ENCODE results near the gene NOS1AP.
"Not testable (repeated sequence)": the region's sequence is repeated elsewhere in the genome, so short reads cannot be mapped to it uniquely, and the experiment has no call there.

The NOS1AP gene

GRCh38 chr1:162060314-162060713 lies 9.2 kb upstream of the NOS1AP start:
- no peak for DNase-seq

GRCh38 chr1:162062542-162063015 lies 6.9 kb upstream of the NOS1AP start:
- DNase-seq, result no peak

DNA sequence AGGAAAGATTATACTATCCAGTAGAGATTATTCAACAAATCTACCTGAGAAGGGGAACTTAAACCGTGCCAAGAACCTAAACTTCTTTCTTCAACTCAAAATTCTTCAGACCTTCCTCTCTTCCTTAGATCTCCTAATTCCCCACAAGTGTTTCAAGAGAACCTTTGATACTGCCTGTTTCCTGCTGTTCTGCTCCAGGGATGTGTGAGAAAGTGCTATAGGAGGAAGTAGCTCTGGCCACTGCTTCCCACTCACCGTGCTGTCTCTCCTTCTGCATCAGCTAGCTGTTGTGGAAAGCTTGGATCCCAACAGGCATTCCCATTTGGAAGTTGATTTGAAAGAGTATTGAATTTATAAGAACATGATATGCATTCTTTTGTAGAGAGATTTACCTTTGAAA lies 4.5 kb upstream of the NOS1AP start:
- DNase-seq, result no peak

DNA sequence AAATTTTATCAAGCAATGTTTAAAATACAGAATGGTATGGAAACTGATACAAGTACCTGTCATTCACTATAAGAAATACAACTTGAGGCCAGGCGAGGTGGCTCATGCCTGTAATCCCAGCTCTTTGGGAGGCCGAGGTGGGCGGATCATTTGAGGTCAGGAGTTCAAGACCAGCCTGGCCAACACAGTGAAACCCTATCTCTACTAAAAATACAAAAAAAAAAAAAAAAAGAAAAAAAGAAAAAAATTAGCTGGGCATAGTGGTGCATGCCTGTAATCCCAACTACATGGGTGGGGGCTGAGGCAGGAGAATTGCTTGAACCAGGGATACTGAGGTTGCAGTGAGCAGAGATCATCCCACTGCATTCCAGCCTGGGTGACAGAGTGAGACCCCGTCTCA lies 2.7 kb upstream of the NOS1AP start:
- DNase-seq, result not testable (repeated sequence)

- no peak for DNase-seq
These were observed 2.0 kb upstream of the NOS1AP start for GRCh38 chr1:162067466-162067865.

DNA sequence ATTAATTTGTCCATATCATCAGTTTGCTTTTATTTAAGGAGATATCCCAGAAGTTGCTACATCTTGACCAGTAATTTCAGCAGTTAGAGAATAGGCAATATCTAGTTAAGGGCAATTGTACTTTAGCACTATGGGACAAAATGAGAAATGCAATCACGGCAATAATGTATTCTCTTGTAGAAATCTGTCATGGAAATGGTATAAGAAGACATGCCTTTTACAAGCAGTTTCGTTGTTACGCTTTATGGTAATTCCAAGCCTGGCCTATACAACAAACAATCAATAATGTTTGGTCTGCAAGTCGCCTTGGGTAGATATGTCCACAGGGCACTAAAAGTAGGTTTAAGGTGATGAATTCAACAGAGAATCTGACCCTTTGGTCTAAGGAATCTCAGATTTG lies 1.2 kb upstream of the NOS1AP start:
- no peak for DNase-seq

DNA sequence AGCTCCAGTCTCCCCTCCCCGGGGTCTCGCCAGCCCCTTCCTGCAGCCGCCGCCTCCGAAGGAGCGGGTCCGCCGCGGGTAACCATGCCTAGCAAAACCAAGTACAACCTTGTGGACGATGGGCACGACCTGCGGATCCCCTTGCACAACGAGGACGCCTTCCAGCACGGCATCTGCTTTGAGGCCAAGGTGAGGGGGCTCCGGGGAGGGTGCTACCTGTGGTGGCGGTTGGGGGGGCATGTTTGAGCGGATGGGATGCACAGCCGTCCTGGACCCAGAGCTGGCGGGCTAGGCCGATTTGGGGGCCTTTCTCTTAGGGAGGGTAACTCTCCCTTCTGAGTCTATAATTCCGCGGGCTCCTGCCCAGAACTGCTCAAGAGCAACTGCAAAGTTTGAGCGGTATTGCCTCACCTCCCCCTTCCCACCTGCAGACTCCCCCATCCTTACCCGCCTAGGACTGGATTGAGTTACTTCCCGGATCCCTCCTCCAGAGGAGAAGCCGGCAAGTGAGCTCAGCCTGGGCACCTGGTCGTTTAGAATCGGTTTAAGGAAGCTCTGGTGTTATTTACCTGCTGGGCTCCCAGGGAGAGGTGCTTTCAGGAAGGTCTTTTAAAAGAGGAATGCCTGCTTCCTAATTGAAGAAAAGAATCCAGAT lies 730 bp downstream of the NOS1AP start:
- peak; percentile 26 for DNase-seq

- DNase-seq, result no peak
These were observed 1.3 kb downstream of the NOS1AP start for GRCh38 chr1:162070825-162071224.

GRCh38 chr1:162072740-162073139 lies 3.2 kb downstream of the NOS1AP start:
- DNase-seq, result no peak

GRCh38 chr1:162074276-162075005 lies 5.0 kb downstream of the NOS1AP start:
- no peak for DNase-seq

- DNase-seq, result no peak
These were observed 6.4 kb downstream of the NOS1AP start for GRCh38 chr1:162075862-162076261.

DNA sequence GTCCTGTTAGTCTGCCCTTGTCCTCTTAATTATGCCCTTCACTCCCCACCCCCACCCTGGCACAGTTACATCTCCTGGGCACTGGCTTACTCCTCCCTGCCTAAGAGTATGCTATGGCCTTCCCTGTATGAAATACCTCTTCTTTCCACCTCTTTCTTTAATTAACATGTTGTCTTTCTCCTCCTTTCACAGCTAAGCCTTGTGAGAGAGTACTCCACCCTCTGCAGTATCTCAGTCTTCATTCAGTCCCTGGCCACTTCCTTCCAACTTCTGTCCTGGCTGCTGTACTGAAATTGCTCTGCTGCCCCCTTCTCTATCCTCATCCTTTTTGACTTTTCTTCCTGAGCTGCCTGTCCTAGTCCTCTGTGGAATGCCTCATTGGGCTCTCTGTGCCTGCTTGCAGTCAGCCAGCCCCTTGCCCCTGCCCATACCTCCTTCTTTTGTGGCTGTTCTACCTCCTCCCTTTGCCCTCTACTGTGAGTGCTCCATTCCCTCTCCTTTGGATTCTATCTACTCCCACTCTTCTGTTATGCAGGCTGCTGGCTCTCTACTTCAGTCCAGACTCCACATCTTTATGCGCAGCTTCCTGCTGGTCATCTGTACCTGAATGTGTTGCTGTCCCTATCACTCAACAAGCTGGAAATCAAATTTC lies 8.3 kb downstream of the NOS1AP start:
- DNase-seq, result no peak

DNA sequence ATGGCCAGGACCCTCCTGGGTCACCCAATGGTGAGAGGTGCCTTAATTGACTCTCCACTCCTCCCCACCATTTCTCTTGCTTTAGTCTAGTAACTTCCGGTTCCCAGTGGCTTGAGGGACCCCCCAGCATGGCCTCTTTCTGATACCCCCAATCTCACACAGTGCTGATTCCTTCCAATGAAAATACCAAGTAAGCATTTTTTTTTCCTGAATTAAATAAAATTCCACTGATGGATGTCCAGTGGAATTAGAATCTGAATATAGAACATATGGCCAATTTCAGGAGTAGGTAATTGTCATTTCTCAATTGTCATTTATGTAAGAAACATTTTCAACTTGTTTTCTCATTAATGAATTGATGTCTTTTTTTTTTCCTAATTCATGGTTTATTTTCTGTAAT lies 9.5 kb downstream of the NOS1AP start:
- no peak for DNase-seq

DNA sequence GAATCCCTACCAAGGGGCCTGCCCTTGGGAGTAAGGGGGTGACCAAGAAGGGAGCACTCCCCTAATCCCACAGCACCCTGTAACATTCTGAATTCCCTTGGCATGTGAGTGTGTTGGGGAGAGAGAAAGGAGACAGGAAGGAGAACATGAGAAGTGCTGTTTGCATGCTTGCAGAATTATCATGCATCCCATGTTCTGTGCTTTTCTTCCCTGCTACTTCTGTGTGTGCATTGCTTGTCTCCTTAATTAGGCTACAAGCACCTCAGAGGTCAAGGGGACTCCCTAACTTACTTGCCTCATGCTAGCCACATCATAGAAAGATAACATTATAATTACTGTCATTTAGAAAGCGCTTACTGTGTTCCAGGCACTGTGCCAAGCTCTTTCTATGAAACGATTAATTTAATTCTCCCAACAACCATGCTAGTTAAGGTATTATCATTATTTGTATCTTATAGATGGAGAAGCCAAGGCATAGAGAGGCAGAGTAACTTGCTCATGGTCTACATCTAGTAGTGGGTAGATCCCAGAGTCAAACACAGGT lies 11.1 kb downstream of the NOS1AP start:
- no peak for DNase-seq

DNA sequence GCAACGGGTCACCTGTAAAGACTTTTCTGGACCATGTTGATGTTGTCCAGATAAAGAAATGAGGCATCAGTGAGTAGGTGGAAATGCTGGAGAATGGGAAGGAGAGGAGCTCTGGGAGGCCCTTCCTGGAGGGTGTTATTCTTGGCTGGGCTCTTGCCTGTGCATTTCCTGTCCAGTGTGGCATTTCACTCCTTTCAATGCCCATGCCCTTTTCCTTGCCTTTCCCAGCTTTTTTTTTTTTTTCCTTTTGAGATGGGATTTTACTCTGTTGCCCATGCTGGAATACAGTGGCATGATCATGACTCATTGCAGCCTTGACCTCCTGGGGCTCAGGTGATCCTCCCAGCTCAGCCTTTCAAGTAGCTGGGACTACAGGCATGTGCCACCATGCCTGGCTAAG lies 11.8 kb downstream of the NOS1AP start:
- no peak for DNase-seq

DNA sequence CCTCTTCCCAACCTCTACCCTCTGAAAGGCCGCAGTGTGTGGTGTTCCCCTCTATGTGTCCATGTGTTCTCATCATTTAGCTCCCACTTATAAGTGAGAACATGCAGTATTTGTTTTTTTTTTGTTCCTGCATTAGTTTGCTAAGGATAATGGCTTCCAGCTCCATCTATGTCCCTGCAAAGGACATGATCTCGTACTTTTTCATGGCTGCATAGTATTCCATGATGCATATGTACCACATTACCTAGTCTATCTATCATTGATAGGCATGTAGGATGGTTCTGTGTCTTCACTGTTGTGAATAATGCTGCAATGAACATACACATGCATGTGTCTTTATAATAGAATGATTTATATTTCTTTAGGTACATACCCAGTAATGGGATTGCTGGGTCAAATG lies 12.6 kb downstream of the NOS1AP start:
- not testable (repeated sequence) for DNase-seq

DNA sequence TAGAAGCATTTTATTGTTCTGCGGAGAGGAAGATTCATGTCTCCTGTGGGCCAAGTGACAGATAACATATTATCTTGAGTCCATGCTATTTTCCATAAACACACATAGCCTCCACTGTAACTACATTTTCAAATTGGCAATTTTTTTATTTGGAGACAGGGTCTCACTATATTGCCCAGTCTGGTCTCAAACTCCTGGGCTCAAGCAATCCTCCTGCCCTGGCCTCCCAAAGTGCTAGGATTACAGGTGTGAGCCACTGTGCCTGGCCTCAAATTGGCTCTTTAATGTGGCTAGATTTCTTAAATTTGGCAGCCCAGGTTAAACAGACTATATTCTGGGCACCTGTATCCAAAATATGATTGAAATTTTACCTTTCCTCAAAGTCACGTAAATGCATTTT lies 13.8 kb downstream of the NOS1AP start:
- DNase-seq, result no peak

GRCh38 chr1:162085991-162086390 lies 16.5 kb downstream of the NOS1AP start:
- no peak for DNase-seq

- DNase-seq, result no peak
These were observed 17.6 kb downstream of the NOS1AP start for GRCh38 chr1:162087111-162087510.

DNA sequence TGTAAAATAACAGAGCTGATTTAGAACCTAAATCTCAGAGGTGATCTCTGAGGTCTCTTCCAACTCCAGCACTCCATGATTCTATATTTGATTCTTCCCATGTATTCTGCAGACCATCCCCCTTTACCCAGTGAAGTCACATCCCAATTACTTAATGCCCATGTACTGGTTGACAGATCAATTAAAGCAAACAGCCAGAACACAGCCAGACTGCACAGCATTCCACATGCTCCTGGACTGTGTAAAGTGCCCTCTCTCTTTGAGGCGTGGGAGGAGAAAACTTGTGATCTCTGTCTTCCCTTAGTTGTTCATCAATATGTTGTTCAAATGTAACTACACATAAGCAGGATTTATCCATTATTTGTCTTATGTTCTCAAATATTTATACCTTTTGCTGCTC lies 18.1 kb downstream of the NOS1AP start:
- DNase-seq, result no peak

DNA sequence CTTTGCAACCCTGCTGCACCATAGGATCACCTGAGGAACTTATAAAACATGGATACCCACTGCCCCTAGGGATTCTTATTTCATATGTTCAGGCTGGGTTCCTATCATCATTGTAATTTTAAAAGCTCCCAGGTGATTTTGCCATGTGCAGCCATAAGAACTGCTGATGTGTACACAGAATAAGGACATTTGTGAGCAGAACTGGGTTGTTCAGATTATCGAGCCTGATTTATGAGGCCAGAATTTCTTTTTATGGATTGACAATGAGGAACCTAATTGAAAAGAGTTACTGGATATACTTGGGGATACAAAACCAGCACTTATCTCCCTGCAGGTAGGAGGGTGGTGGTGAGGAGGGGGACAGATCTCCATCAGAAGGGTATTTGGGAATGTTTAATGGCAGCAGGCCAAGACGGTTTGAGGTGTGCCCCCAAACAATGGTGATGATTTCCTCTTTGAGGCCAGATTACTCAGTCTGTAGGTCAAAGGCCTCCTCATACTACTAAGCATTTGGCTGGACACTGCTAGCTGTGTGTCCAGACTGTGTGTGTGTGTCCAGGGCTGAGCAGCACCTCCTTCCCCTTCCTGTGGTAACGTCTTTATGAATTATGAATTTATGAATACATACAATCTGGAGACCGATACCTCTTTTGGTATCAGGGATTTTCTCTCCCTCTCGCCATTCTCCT lies 18.9 kb downstream of the NOS1AP start:
- no peak for DNase-seq

- DNase-seq, result no peak
These were observed 20.3 kb downstream of the NOS1AP start for GRCh38 chr1:162089748-162090147.

DNA sequence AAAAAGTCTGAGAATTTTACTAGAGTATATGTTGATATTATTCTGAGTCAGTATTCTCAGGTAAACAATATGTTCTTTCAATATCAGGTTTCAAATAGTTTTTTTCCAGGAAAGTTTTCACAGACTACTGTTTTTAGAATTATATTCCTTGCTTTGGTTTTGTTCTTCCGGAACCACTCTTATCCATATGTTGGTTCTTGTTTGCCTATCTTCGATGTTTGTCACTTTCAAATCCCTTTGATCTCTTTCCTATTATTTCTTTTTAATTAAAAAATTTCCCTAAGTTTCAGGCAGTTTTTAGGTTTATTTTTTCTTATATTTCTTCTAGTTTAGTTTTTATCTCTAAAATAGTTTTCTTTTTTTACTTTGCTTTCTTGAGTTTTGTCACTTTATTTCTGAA lies 20.9 kb downstream of the NOS1AP start:
- no peak for DNase-seq

Data from stimulated activated CD8-positive, alpha-beta memory T cell treated with anti-CD3 and anti-CD28 coated beads, Interleukin-4, amount 100 ng/mL, for 48 hours (primary cell).